Heart left ventricle (tissue), 13 donors: ENCODE results near the gene C9orf78.

ENCODE experiments used
- POLR2A ChIP-seq, 2 donors: fragments of 450-650 bp; IDR thresholded peaks; one replicate each; pipeline ENCODE4 v1.6.1; 2017; ENCODE audit warnings: antibody characterized with exemption in 2 of 2, mild to moderate bottlenecking in 2 of 2, moderate library complexity in 2 of 2
- TF ChIP-seq, protein P1 (sequence below), 12 donors: fragments of 200-600 bp; sonication (generic) in 4 of 12; IDR thresholded peaks; one replicate each; pipeline versions ENCODE4 v1.5.0 to v1.8.0; 2018 to 2022; ENCODE audit warnings: antibody characterized with exemption in 12 of 12, mild to moderate bottlenecking in 5 of 12
- donor health status: ischemic (EF 13 %, LVEDD 7.1; RV severe dilation, severe dysfunction).
- donor health status: DM: no; HTN: yes; CAD: no.
- donor health status: DM: no; HTN: no; CAD: no.
- donor health status: ischemic (EF 25% LVEDD 6.9; RV normal size, moderate dysfunction).
- donor health status: ischemic (EF 25% LVEDD 5.7; RV mildly dilated, moderate dysfunction).
- donor health status: ischemic (EF 35%, LVEDD 5.7; RV mildly dilated, moderate dysfunction).
- donor health status: nonischemic (EF 11% LVEDD 7.7; RV severe dilation, severe dysfunction).
- donor health status: DM: yes; HTN: yes; CAD: no.
- donor health status: PGD.
- donor health status: ischemic (EF 29% LVEDD 5.4; RV normal size, mild dysfunction).
- donor health status: nonischemic (EF 23%, LVEDD 6.1; RV moderate dilation, normal function).

DNA sequence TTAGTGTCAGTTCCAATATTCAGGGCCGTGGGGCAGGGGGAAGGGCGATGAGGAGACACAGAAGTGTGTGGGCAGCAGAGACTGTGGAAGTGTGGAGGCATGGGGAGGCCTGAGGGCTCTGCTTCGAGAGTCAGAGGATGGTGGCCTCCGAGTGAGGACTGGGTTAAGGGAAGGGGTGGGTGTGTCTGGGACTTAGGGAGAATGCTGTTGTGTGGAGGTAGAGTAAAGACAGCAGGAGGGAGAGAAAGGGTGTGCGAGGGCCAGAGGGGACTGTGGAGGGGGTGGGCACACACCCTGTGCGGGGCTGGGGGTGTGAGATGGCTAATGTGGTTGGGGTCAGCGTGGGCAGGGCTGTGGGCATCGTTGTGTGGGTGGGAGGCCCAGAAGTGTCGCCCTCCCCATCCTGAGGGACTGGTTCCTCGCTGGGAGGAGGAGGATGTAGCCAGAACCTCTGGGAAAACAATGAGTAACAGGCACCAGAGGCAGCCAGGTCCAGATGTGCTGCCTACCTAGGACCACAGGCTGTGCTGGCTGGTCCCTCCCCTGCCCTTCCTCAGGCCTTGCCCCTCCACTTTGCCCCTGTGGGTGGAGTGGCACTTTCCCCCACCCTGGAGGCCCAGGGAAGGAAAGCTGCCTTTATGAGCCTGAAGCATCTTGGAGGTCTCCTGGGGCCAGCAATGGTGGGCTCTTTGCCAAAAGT is 4.4 kb upstream of the C9orf78 start:
- TF ChIP-seq POLR2A (IDR thresholded peaks at IDR 0.05): no peak
- TF ChIP-seq, protein P1, sequence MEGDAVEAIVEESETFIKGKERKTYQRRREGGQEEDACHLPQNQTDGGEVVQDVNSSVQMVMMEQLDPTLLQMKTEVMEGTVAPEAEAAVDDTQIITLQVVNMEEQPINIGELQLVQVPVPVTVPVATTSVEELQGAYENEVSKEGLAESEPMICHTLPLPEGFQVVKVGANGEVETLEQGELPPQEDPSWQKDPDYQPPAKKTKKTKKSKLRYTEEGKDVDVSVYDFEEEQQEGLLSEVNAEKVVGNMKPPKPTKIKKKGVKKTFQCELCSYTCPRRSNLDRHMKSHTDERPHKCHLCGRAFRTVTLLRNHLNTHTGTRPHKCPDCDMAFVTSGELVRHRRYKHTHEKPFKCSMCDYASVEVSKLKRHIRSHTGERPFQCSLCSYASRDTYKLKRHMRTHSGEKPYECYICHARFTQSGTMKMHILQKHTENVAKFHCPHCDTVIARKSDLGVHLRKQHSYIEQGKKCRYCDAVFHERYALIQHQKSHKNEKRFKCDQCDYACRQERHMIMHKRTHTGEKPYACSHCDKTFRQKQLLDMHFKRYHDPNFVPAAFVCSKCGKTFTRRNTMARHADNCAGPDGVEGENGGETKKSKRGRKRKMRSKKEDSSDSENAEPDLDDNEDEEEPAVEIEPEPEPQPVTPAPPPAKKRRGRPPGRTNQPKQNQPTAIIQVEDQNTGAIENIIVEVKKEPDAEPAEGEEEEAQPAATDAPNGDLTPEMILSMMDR (IDR thresholded peaks at IDR 0.05): no peak
